Measurements from ENCODE around the gene DRG1. TPM values are rescaled to one million over a fixed set of nuclear protein-coding genes. Genes with fewer than 3 reads are reported as not detected.
A peak's percentile ranks its signal among the peaks of the same experiment; 100 is the strongest.

The DRG1 gene
- polyA plus RNA-seq (2013): 59.1 TPM

- WGBS (ENCODE audit: insufficient coverage): 0% methylated on average over 65 of the region's 72 CpGs
- peaks cover 4 to 23% (median 15%) of the 10 kb centered on the region in 4 experiments for H3K36me3 ChIP-seq (ENCODE audit: control insufficient read depth in 4 of 4, insufficient read depth in 4 of 4, low read length in 3 of 4)
- H3K27me3 ChIP-seq (replicated peaks in 2 of 5; ENCODE audit: control insufficient read depth in 4 of 5, insufficient read depth in 5 of 5, low read length in 4 of 5): no peaks in the 10 kb centered on the region
- POLR2A ChIA-PET: interaction anchor here (2.1 kb wide), 1 partner anchor 54 kb away, joined by 25 read pairs; the partner anchor contains the start of gene PATZ1
- H3K9me3 ChIP-seq (ENCODE audit: control extremely low read depth in 1 of 5, control insufficient read depth in 4 of 5, insufficient read depth in 2 of 5, low read depth in 1 of 5, low read length in 4 of 5): no peaks in the 10 kb centered on the region
- peak; percentile 96 to 99 (median 98) for DNase-seq
- H3K27ac ChIP-seq (ENCODE audit: insufficient read depth in 1 of 2, low read depth in 1 of 2, low read length in 2 of 2, poor library complexity in 1 of 2, severe bottlenecking in 2 of 2): peak within 1 kb of the TSS; percentile 96 to 98
- peak within 1 kb of the TSS; percentile 46 to 95 (median 93) for H3K4me3 ChIP-seq (ENCODE audit: control insufficient read depth in 1 of 7, extremely low read depth in 1 of 7, insufficient read depth in 4 of 7, low read depth in 2 of 7, low read length in 6 of 7)
- peaks cover 8 to 17% (median 12%) of the 10 kb centered on the region in 4 experiments for H3K4me1 ChIP-seq (ENCODE audit: control extremely low read depth in 1 of 4, control insufficient read depth in 4 of 4, insufficient read depth in 4 of 4, low read length in 3 of 4)
- CTCF ChIA-PET: interaction anchor here (1.1 to 2.3 kb wide), 3 partner anchors 39 to 55 kb away, joined by 3 to 8 read pairs (median 3); no protein-coding TSS in a partner anchor
Measured at GRCh38 chr22:31399211-31400022, at the start of gene DRG1. TSS of gene DRG1 (plus strand) at chr22:31399604. CDS start at chr22:31399684, 80 bp downstream.

GRCh38 chr22:31349960-31350359, 49.4 kb upstream of the DRG1 start:
- no peak for DNase-seq
- CTCF ChIA-PET: no interaction called here
- no peak overlapping the region for H3K4me3 ChIP-seq (ENCODE audit: control insufficient read depth in 1 of 7, extremely low read depth in 1 of 7, insufficient read depth in 4 of 7, low read depth in 2 of 7, low read length in 6 of 7)
- H3K9me3 ChIP-seq (ENCODE audit: control extremely low read depth in 1 of 5, control insufficient read depth in 4 of 5, insufficient read depth in 2 of 5, low read depth in 1 of 5, low read length in 4 of 5): no peaks in the 10 kb centered on the region
- peaks cover 0 to under 1% (median 0%) of the 10 kb centered on the region in 4 experiments for H3K36me3 ChIP-seq (ENCODE audit: control insufficient read depth in 4 of 4, insufficient read depth in 4 of 4, low read length in 3 of 4)
- peaks cover 0 to 19% (median 17%) of the 10 kb centered on the region in 4 experiments for H3K4me1 ChIP-seq (ENCODE audit: control extremely low read depth in 1 of 4, control insufficient read depth in 4 of 4, insufficient read depth in 4 of 4, low read length in 3 of 4)
- H3K27ac ChIP-seq (ENCODE audit: insufficient read depth in 1 of 2, low read depth in 1 of 2, low read length in 2 of 2, poor library complexity in 1 of 2, severe bottlenecking in 2 of 2): no peak overlapping the region
- POLR2A ChIA-PET: no interaction called here
- H3K27me3 ChIP-seq (replicated peaks in 2 of 5; ENCODE audit: control insufficient read depth in 4 of 5, insufficient read depth in 5 of 5, low read length in 4 of 5): no peaks in the 10 kb centered on the region

- 93% methylated on average over 6 of the region's 8 CpGs for WGBS (ENCODE audit: insufficient coverage)
- Histone ChIP-seq H3K27me3 (replicated peaks in 2 of 5; ENCODE audit: control insufficient read depth in 4 of 5, insufficient read depth in 5 of 5, low read length in 4 of 5) (no peaks in the 10 kb centered on the region), H3K36me3 (ENCODE audit: control insufficient read depth in 4 of 4, insufficient read depth in 4 of 4, low read length in 3 of 4) (no peaks in the 10 kb centered on the region), H3K9me3 (ENCODE audit: control extremely low read depth in 1 of 5, control insufficient read depth in 4 of 5, insufficient read depth in 2 of 5, low read depth in 1 of 5, low read length in 4 of 5) (no peaks in the 10 kb centered on the region), H3K27ac (ENCODE audit: insufficient read depth in 1 of 2, low read depth in 1 of 2, low read length in 2 of 2, poor library complexity in 1 of 2, severe bottlenecking in 2 of 2) (no peak overlapping the region), H3K4me3 (ENCODE audit: control insufficient read depth in 1 of 7, extremely low read depth in 1 of 7, insufficient read depth in 4 of 7, low read depth in 2 of 7, low read length in 6 of 7) (no peak overlapping the region), H3K4me1 (ENCODE audit: control extremely low read depth in 1 of 4, control insufficient read depth in 4 of 4, insufficient read depth in 4 of 4, low read length in 3 of 4) (peaks cover 0 to 14% (median 13%) of the 10 kb centered on the region in 4 experiments)
- DNase-seq: peak in 1 of 3 donors; percentile 11
- POLR2A ChIA-PET: no interaction called here
- CTCF ChIA-PET: no interaction called here
Measured at GRCh38 chr22:31350410-31350863, 49.0 kb upstream of the DRG1 start.

GRCh38 chr22:31354515-31354914, 44.9 kb upstream of the DRG1 start:
- WGBS (ENCODE audit: insufficient coverage): 67% methylated on average over 3 of the region's 5 CpGs
- DNase-seq: no peak
- Histone ChIP-seq H3K4me1 (ENCODE audit: control extremely low read depth in 1 of 4, control insufficient read depth in 4 of 4, insufficient read depth in 4 of 4, low read length in 3 of 4) (no peaks in the 10 kb centered on the region), H3K9me3 (ENCODE audit: control extremely low read depth in 1 of 5, control insufficient read depth in 4 of 5, insufficient read depth in 2 of 5, low read depth in 1 of 5, low read length in 4 of 5) (no peaks in the 10 kb centered on the region), H3K27me3 (replicated peaks in 2 of 5; ENCODE audit: control insufficient read depth in 4 of 5, insufficient read depth in 5 of 5, low read length in 4 of 5) (no peaks in the 10 kb centered on the region), H3K4me3 (ENCODE audit: control insufficient read depth in 1 of 7, extremely low read depth in 1 of 7, insufficient read depth in 4 of 7, low read depth in 2 of 7, low read length in 6 of 7) (no peak overlapping the region), H3K27ac (ENCODE audit: insufficient read depth in 1 of 2, low read depth in 1 of 2, low read length in 2 of 2, poor library complexity in 1 of 2, severe bottlenecking in 2 of 2) (no peak overlapping the region), H3K36me3 (ENCODE audit: control insufficient read depth in 4 of 4, insufficient read depth in 4 of 4, low read length in 3 of 4) (no peaks in the 10 kb centered on the region)
- ChIA-PET POLR2A (no interaction called here), CTCF (interaction anchor here (0.7 kb wide), 1 partner anchor 37 kb away, joined by 4 read pairs; no protein-coding TSS in a partner anchor)

- Histone ChIP-seq H3K9me3 (ENCODE audit: control extremely low read depth in 1 of 5, control insufficient read depth in 4 of 5, insufficient read depth in 2 of 5, low read depth in 1 of 5, low read length in 4 of 5) (no peaks in the 10 kb centered on the region), H3K36me3 (ENCODE audit: control insufficient read depth in 4 of 4, insufficient read depth in 4 of 4, low read length in 3 of 4) (no peaks in the 10 kb centered on the region), H3K4me1 (ENCODE audit: control extremely low read depth in 1 of 4, control insufficient read depth in 4 of 4, insufficient read depth in 4 of 4, low read length in 3 of 4) (no peaks in the 10 kb centered on the region), H3K4me3 (ENCODE audit: control insufficient read depth in 1 of 7, extremely low read depth in 1 of 7, insufficient read depth in 4 of 7, low read depth in 2 of 7, low read length in 6 of 7) (no peak overlapping the region), H3K27ac (ENCODE audit: insufficient read depth in 1 of 2, low read depth in 1 of 2, low read length in 2 of 2, poor library complexity in 1 of 2, severe bottlenecking in 2 of 2) (no peak overlapping the region), H3K27me3 (replicated peaks in 2 of 5; ENCODE audit: control insufficient read depth in 4 of 5, insufficient read depth in 5 of 5, low read length in 4 of 5) (no peaks in the 10 kb centered on the region)
- ChIA-PET CTCF (no interaction called here), POLR2A (no interaction called here)
- no peak for DNase-seq
- WGBS (ENCODE audit: insufficient coverage): 100% methylated on average over 1 of the region's 1 CpG
Measured at GRCh38 chr22:31360029-31360428, 39.4 kb upstream of the DRG1 start.

- no peaks in the 10 kb centered on the region for H3K4me1 ChIP-seq (ENCODE audit: control extremely low read depth in 1 of 4, control insufficient read depth in 4 of 4, insufficient read depth in 4 of 4, low read length in 3 of 4)
- 0% methylated on average over 1 of the region's 1 CpG for WGBS (ENCODE audit: insufficient coverage)
- ChIA-PET POLR2A (no interaction called here), CTCF (no interaction called here)
- no peak for DNase-seq
- no peaks in the 10 kb centered on the region for H3K27me3 ChIP-seq (replicated peaks in 2 of 5; ENCODE audit: control insufficient read depth in 4 of 5, insufficient read depth in 5 of 5, low read length in 4 of 5)
- H3K36me3 ChIP-seq (ENCODE audit: control insufficient read depth in 4 of 4, insufficient read depth in 4 of 4, low read length in 3 of 4): no peaks in the 10 kb centered on the region
- H3K27ac ChIP-seq (ENCODE audit: insufficient read depth in 1 of 2, low read depth in 1 of 2, low read length in 2 of 2, poor library complexity in 1 of 2, severe bottlenecking in 2 of 2): no peak overlapping the region
- no peaks in the 10 kb centered on the region for H3K9me3 ChIP-seq (ENCODE audit: control extremely low read depth in 1 of 5, control insufficient read depth in 4 of 5, insufficient read depth in 2 of 5, low read depth in 1 of 5, low read length in 4 of 5)
- H3K4me3 ChIP-seq (ENCODE audit: control insufficient read depth in 1 of 7, extremely low read depth in 1 of 7, insufficient read depth in 4 of 7, low read depth in 2 of 7, low read length in 6 of 7): no peak overlapping the region
Measured at GRCh38 chr22:31361743-31362142, 37.7 kb upstream of the DRG1 start.

- DNase-seq: no peak
- Histone ChIP-seq H3K36me3 (ENCODE audit: control insufficient read depth in 4 of 4, insufficient read depth in 4 of 4, low read length in 3 of 4) (no peaks in the 10 kb centered on the region), H3K4me3 (ENCODE audit: control insufficient read depth in 1 of 7, extremely low read depth in 1 of 7, insufficient read depth in 4 of 7, low read depth in 2 of 7, low read length in 6 of 7) (no peak overlapping the region), H3K9me3 (ENCODE audit: control extremely low read depth in 1 of 5, control insufficient read depth in 4 of 5, insufficient read depth in 2 of 5, low read depth in 1 of 5, low read length in 4 of 5) (no peaks in the 10 kb centered on the region), H3K27me3 (replicated peaks in 2 of 5; ENCODE audit: control insufficient read depth in 4 of 5, insufficient read depth in 5 of 5, low read length in 4 of 5) (no peaks in the 10 kb centered on the region), H3K4me1 (ENCODE audit: control extremely low read depth in 1 of 4, control insufficient read depth in 4 of 4, insufficient read depth in 4 of 4, low read length in 3 of 4) (peaks cover 0 to 3% (median 1%) of the 10 kb centered on the region in 4 experiments), H3K27ac (ENCODE audit: insufficient read depth in 1 of 2, low read depth in 1 of 2, low read length in 2 of 2, poor library complexity in 1 of 2, severe bottlenecking in 2 of 2) (no peak overlapping the region)
- POLR2A ChIA-PET: no interaction called here
- CTCF ChIA-PET: interaction anchor here (1.1 kb wide), 1 partner anchor 15 kb away, joined by 3 read pairs; no protein-coding TSS in a partner anchor
- 83% methylated on average over 2 of the region's 3 CpGs for WGBS (ENCODE audit: insufficient coverage)
Measured at GRCh38 chr22:31363885-31364465, 35.4 kb upstream of the DRG1 start.
